Stimulated activated CD4-positive, alpha-beta T cell treated with anti-CD3 and anti-CD28 coated beads, Interleukin-4, amount 100 ng/mL, for 48 hours (primary cell): Measurements from ENCODE around the gene NLGN1.

Experiments
- DNase-seq, 2 donors: peaks; one replicate each; pipeline ENCODE4 v3.0.0-alpha.2; 2020; ENCODE audit warnings: low read depth in 2 of 2

NLGN1 gene

DNA sequence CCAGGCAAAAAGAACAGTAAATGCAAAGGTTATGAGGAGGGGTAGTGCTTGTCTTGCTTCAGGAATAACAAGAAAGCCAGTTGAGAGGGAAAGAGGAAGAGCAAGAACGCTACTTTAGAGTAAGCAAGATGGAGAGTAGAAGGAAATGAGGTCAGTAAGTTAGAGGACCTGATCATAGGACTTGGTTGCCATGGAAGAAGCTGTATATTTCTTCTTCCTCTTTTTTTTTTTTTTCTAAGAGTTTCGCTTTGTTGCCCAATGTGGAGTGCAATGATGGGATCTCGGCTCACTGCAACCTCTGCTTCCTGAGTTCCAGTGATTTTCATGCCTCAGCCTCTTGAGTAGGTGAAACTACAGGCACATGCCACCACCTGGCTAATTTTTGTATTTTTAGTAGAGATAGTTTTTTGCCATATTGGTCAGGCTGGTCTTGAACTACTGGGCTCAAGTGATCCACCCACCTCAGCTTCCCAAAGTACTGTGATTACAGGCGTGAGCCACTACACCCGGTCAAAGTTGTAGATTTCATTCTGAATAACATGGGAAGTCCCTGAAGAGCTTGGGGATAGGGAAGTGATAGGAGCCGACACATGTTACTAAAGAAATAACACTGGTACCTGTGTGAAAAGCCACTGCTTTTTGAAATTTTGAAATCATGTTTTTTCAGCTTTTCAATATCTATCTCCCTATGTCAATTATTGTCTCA lies 933.7 kb downstream of the NLGN1 start:
- DNase-seq, result no peak

DNA sequence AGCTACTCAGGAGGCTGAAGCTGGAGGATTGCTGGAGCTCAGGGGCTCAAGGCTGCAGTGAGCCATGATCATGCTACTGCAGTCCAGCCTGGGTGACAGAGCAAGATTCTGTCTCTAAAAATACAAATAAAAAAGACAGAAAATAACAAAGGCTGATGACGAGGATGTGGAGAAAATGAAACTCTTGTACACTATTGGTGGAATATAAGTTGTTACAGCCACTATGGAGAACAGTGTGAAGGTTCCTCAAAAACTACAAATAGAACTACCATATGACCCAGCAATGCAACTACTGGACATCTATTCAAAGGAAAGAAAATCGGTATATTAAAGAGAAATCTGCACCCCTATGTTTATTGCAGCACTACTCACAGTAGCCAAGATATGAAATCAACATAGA lies 934.8 kb downstream of the NLGN1 start:
- no peak for DNase-seq

DNA sequence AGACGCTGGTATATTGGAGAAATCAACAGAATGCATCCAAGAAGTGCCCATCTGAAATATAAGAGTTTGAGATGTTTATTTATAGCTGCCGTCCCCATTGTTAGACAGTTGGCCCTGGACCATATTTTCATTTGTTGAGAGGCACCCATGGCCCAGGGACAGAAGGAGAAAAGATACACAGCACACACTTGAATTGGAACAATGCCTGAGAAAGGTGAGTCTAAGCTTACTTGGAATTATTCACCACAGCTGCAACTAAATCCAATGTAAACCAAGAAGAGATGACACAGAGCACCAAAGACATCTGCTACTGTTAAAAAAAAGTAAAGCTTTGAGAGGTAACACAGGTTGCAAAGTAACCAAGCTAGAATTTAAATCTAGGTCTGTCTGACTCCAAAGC lies 936.1 kb downstream of the NLGN1 start:
- DNase-seq, result no peak

DNA sequence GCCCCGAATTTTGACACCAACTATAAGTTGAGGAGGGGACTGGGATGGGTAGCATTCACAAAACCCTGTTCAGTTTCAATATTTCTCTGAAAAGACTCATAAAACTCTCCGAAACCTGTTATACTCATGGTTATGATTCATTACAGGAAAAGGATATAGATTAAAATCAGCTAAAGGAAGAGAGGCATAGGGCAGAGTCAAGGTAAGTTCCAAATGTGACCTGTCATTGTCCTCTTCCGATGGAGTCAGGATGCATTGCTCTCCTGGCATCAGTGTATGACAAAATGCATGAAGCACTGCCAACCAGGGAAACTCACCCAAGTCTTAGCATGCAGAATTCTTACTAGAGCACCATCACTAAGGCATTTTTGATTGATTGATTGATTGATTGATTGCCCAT lies 936.6 kb downstream of the NLGN1 start:
- no peak for DNase-seq

DNA sequence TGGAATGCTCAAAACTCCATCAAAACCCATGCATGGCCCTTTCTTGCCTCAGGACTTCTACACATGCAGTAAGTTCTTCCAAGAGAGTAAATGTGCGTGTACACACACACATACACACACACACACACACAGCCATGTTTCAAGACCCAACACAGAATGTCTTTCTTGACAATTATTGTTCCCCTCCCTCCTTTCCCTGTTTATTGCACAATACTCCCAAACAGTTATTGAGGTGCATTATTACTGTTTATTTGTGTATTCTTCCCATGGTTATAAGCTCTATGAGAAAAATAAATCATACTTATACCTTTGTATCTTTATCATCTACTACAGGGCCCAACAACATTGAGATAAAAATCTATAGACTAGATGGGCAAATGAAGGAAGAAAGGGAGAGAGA lies 937.8 kb downstream of the NLGN1 start:
- DNase-seq, result no peak

DNA sequence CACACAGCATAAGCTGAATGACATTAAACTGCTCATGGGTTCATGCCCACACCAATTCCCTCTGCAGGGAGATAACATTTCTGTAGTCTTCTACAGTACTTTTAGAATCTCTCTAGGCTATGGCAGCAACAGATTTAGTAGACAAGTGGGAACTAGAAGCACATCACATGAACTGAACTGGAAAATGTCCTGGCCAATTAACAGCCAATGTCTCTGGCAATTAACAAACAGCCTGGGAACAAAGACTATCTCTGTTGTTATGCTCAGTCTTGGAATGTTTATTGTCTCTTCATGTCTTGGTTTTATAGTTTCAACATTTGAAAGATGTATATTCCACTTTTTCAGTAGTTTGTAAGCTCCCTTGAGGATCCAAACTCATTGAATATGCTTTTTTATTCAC lies 938.4 kb downstream of the NLGN1 start:
- DNase-seq, result no peak
